Fibroblast of mammary gland (primary cell): ENCODE data around the gene POMZP3.
A peak's percentile ranks its signal among the peaks of the same experiment; 100 is the strongest.
"Not testable (repeated sequence)": the region's sequence is repeated elsewhere in the genome, so short reads cannot be mapped to it uniquely, and the experiment has no call there.

Experiments used
- DNase-seq: peaks from one replicate; pipeline ENCODE4 v3.0.0-alpha.2; 2010; ENCODE audit warnings: low read depth
- H3K4me3 ChIP-seq: 2 replicates; pipeline ENCODE4 v1.5.1; 2011; ENCODE audit warnings: low read depth, mild to moderate bottlenecking, low read length, moderate library complexity; ENCODE audit not compliant: control insufficient read depth
- TF ChIP-seq, protein P1 (sequence below): conservative IDR thresholded peaks from 2 replicates; pipeline ENCODE4 v1.5.1; 2011; ENCODE audit warnings: low read depth, low read length, inconsistent platforms; ENCODE audit not compliant: control insufficient read depth, insufficient read depth

The POMZP3 gene

DNA sequence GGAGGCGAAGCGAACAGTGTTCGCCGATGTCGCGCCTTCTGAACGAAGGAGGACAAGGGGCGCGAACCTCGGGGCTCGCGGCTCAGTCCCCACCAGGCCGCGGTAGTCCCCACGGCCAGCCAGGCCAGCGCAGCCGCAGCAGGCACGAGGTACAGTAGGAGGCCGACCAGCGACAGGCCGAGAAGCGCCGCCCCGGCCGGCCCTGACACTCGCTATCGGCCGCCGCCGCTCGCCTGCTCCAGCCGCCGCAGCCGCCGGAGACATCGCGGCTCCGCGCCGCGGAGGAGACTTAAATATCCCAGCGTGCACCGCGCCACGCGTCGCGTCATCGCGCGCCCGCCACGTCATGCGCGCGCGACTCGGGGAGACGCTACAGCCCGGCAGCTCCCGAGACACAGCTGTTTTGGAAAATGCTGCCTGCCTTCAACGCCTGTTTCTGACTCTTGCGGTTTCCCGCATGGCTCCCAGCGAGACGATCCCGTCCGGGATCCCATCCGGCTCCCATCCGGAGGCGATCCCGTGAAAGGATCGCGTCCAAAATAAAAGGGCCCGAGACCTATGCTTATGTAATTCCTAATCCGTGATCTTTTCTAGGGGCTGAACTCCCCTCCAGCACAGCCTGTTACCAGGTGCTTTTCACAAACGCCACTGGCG lies at the start of gene POMZP3:
TSS of gene POMZP3 (minus strand) at position 291 of the 654 bp plus-strand sequence. CDS start 1,215 bp downstream, outside the sequence.
- H3K4me3 ChIP-seq, result peak within 1 kb of the TSS; percentile 61
- not testable (repeated sequence) for DNase-seq

GRCh38 chr7:76675783-76676182 lies 48.7 kb upstream of the POMZP3 start:
- DNase-seq, H3K4me3 ChIP-seq: not testable (repeated sequence)

- not testable (repeated sequence) for H3K4me3 ChIP-seq, DNase-seq
These were observed 46.3 kb upstream of the POMZP3 start for GRCh38 chr7:76673346-76673745.

GRCh38 chr7:76659212-76659611 lies 32.1 kb upstream of the POMZP3 start:
- H3K4me3 ChIP-seq, DNase-seq: not testable (repeated sequence)

DNA sequence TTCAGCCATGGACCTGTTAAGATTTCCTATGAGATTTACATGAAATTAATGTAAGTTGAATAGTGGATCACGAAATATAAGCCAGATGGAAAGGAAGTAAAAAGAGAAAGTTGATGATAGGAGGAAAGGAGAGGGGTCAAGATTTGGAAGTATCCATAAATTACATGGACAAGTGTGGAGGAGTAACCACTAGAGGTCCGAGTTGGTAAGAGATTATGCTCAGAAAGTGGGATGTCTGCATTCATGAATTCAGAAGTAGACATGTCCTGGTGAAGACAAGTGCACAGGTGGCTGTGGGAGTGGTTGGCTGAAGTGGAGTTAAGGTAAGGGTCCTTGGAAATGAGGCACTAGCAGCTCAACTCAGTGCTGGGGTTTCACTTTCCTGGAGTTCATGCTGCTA lies 29.3 kb upstream of the POMZP3 start:
- peak; percentile 3 for DNase-seq
- H3K4me3 ChIP-seq, result not testable (repeated sequence)

DNA sequence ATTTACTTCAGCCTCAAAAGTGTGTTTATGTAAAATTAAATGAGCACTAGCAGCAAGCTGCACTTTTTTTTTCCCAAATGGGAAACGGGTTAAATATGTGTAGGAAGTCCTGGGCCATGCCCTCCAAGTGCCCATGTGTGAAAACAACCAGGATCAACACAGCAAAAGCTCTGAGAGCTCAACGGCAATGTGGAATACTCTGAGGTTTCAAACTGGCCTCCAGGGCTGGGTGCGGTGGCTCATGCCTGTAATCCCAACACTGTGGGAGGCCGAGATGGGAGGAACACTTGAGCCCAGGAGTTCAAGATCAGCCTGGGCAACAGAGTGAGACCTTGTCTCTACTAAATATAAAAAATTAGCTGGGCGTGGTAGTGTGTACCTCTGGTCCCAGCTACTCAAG lies 15.5 kb upstream of the POMZP3 start:
- not testable (repeated sequence) for H3K4me3 ChIP-seq, DNase-seq

GRCh38 chr7:76637061-76637691 lies 10.1 kb upstream of the POMZP3 start:
- H3K4me3 ChIP-seq, DNase-seq: not testable (repeated sequence)
- TF ChIP-seq, protein P1, sequence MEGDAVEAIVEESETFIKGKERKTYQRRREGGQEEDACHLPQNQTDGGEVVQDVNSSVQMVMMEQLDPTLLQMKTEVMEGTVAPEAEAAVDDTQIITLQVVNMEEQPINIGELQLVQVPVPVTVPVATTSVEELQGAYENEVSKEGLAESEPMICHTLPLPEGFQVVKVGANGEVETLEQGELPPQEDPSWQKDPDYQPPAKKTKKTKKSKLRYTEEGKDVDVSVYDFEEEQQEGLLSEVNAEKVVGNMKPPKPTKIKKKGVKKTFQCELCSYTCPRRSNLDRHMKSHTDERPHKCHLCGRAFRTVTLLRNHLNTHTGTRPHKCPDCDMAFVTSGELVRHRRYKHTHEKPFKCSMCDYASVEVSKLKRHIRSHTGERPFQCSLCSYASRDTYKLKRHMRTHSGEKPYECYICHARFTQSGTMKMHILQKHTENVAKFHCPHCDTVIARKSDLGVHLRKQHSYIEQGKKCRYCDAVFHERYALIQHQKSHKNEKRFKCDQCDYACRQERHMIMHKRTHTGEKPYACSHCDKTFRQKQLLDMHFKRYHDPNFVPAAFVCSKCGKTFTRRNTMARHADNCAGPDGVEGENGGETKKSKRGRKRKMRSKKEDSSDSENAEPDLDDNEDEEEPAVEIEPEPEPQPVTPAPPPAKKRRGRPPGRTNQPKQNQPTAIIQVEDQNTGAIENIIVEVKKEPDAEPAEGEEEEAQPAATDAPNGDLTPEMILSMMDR, result peak; percentile 28

GRCh38 chr7:76626581-76626980 lies 498 bp downstream of the POMZP3 start:
- DNase-seq, result not testable (repeated sequence)
- peak overlapping the region; percentile 61 for H3K4me3 ChIP-seq

DNA sequence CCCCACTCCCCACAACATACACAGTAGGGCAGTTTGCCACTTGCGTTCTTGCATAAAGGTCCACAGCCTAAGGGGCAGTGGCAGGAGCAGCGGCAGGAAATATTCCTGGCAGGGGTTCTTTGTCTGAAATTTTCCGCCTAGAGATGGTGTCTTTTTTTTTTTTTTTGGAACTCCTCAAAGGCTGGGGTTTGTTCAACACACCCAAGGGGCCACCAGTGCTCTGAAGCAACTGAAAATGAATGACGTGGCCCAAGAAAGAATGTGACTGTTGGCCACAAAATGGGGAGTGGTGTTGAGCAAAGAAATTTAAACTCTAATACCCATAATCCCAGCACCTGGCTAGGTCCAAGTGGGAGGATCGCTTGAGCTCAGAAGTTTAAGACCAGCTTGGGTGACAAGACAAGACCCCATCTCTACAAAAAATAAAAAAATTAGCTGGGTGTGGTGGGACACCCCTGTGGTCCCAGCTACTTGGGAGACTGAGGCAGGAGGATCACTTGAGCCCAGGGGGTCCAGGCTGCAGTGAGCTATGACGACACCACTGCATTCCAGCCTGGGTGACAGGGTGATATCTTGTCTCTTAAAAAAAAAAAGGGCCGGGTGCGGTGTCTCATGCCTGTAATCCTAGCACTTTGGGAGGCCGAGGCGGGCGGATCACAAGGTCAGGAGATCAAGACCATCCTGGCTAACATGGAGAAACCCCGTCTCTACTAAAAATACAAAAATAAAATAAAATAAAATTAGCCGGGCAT lies 7.5 kb downstream of the POMZP3 start:
- H3K4me3 ChIP-seq, result not testable (repeated sequence)

DNA sequence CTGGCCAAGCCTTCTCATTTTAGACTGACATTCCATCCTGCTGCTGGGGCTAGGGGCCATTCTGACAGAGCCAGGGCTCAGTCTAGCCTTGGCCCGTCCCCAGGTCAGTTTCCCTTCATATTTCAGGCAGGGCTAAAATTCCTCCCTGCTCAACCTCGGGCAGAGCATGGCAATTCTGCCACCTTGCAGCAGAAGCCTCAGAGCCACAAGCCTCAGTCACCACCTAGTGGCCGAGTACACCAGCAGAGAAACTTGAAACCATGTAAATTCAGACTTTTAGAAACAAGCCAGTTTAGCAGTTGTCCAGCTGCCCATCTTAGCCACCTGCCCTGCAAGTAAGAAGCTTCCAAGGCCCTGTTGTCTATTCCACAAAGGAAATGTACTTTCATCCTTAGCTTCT lies 13.3 kb downstream of the POMZP3 start:
- not testable (repeated sequence) for H3K4me3 ChIP-seq
- TF ChIP-seq, protein P1, result peak; percentile 37
- DNase-seq, result peak; percentile 73

More for the DNA sequence above, 7.5 kb downstream of the POMZP3 start:
- not testable (repeated sequence) for DNase-seq

GRCh38 chr7:76612232-76612631 lies 14.8 kb downstream of the POMZP3 start:
- not testable (repeated sequence) for DNase-seq, H3K4me3 ChIP-seq

DNA sequence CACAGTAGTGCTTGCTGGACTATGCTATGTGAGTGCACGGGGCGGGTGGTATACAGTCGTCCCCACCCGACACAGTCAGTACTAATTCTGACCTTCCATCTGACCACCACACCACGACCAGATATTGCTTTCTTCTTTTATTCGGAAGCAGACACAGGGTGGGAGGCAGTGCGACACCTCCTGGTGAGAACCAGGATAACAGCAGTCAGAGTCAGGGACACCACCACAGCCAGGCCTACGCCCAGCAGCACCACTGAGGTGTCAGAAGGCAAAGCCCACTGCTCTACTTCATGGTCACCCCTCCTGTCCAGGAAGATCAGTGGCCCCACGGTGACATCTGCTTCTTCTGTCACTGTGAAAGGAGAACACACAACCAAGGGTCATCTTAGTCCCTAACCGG lies 17.2 kb downstream of the POMZP3 start:
- H3K4me3 ChIP-seq, DNase-seq: not testable (repeated sequence)

DNA sequence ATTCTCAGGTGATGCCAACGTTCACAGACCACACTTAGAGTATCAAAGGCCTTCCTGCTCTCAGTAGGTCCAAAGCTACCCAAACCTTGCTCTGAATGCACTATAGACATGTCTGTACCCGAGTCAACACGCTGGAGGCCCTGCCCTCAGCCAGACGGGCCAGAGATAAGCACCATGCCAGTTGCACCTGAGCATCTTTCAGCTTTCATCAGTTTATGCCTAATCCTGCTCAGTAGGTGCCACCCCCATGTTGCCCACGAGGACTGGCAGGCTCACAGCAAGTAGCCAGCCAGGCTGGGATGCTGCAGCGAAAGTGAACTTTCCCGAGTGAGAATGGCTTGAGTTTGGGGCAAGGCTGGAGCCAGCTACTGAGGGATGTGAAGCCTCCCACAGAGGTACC lies 18.6 kb downstream of the POMZP3 start:
- H3K4me3 ChIP-seq, DNase-seq: not testable (repeated sequence)

DNA sequence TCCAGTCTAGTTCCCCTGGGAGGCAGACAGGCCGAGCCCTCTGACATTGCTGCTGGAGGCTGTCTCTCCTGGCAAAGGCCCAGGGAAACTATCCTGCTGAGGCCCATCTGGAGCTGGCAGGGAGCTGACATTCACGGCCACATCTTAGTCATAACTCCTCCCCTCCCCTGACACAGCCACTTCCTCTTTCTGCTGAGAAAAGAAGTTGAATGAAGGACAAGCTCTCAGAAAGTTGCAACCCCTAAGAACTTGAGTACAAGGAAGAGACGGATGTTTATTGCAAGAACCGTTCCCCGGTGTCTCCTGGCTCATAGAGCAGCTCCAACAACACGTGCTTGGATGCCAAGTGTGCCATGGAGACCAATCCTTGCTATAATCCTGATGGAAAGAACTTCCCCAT lies 21.1 kb downstream of the POMZP3 start:
- peak; percentile 93 for DNase-seq
- not testable (repeated sequence) for H3K4me3 ChIP-seq

DNA sequence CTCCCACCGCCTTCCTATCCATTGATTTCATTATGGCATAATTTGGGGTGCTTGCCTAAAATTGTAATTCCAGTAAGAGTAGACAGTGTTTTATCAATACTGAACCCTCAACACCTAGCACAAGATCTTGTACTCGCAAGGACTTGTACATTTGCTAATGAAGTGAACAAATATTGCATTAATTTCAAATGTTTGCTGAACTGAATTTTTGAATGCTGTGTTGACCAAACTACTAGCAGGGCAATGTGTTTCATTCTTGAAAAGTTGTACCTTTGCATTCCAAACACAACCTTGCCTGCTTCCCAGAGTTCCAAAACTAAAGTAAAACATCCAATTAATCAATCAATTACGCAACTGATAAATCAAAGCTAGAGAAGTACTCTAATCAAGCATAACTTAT lies 26.4 kb downstream of the POMZP3 start:
- not testable (repeated sequence) for H3K4me3 ChIP-seq, DNase-seq

DNA sequence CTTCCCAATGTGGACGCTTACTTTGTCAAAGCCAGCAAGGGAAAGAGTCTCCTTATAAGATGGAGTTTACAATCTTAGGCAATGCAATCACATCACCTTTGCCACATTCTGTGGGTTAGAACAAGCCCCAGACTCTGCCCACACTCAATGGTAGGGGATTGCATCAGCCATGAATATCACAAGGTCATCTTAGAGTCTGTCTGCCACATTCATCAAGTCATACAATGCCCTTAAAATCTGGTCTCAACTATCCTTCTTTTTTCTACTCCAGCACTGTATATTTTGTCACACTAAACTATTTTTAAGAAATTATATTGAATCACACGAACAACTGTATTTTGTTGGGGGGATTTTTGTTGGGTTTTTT lies 27.0 kb downstream of the POMZP3 start:
- H3K4me3 ChIP-seq, DNase-seq: not testable (repeated sequence)
